NB4 (cell line): ENCODE measurements around the gene RNF152.

Experiments used
- POLR2A ChIP-seq: IDR thresholded peaks from 2 replicates; pipeline ENCODE4 v1.6.1; 2011; ENCODE audit warnings: mild to moderate bottlenecking; ENCODE audit not compliant: insufficient read length; ENCODE audit errors: extremely low read depth
- TF ChIP-seq, protein P1 (sequence below): IDR thresholded peaks from one replicate; pipeline ENCODE4 v1.5.1; 2012; ENCODE audit warnings: low read depth, low read length

DNA sequence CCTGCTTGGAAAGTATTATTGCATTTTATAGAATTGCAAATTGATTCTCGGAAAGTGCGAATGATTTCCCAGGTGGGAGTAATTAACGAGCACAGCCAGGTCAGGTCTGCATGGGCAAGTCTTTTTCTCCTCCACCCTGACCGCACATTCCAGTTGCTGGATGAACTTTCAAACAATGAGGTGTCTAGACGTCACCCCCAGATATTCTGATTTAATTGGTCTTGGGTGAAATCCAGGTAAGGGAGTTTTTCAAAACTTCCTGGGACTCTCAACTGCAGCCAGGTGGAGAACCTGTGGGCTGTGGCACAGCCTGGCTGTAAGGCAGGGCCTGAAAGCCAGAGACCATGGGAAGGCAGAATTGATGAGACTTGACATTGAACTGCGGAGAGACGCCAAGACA, 15.9 kb upstream of the RNF152 start:
- TF ChIP-seq POLR2A, result no peak
- TF ChIP-seq, protein P1, sequence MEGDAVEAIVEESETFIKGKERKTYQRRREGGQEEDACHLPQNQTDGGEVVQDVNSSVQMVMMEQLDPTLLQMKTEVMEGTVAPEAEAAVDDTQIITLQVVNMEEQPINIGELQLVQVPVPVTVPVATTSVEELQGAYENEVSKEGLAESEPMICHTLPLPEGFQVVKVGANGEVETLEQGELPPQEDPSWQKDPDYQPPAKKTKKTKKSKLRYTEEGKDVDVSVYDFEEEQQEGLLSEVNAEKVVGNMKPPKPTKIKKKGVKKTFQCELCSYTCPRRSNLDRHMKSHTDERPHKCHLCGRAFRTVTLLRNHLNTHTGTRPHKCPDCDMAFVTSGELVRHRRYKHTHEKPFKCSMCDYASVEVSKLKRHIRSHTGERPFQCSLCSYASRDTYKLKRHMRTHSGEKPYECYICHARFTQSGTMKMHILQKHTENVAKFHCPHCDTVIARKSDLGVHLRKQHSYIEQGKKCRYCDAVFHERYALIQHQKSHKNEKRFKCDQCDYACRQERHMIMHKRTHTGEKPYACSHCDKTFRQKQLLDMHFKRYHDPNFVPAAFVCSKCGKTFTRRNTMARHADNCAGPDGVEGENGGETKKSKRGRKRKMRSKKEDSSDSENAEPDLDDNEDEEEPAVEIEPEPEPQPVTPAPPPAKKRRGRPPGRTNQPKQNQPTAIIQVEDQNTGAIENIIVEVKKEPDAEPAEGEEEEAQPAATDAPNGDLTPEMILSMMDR, result no peak
